A549 treated with Mapracorat at 1 μM for 4 hours (cell line): ENCODE results near the gene TAAR2. TPM values are rescaled to one million over a fixed set of nuclear protein-coding genes. Genes with fewer than 3 reads are reported as not detected.

ENCODE experiments used
- total RNA-seq: library from RNA; stranded (reverse); fragments of 200-300 nt; extraction: Qiagen RNA extraction; gene quantifications from 5 replicates; pipeline ENCODE4 v1.2.3, GENCODE V29; 2022

Gene TAAR2
- not detected in 5 replicates for total RNA-seq

DNA sequence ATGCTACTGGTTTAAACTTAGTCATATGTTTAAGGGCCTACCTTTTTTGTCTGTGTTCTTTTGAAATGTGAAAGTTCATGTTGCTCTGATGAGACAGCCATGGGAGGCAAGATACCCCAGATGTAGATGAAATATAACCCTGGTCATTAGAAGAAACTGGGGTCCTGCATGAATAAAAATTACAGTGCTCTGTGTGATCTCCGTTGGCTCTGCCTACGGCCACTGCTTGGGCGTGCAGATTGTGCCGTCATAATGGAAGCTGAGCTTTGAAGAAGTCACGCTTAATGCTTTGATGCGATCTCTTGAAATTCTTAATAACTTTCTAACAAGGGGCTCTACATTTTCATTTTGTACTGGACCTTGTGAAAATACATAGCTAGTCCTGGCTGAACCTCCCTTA is at the start of gene TAAR2:
Gene TAAR2, minus strand, starts transcription at position 101 of the 400 bp plus-strand sequence. Its CDS starts 0 bp downstream, at position 101.

GRCh38 chr6:132659082-132659481 is 35.0 kb upstream of the TAAR2 start, which contains the start of gene TAAR1:
TAAR1 (minus strand) TSS chr6:132659182; CDS start chr6:132646003, 13,179 bp downstream.

GRCh38 chr6:132589454-132589853 is 34.6 kb downstream of the TAAR2 start, which contains the start of gene TAAR5:
TAAR5 (minus strand) TSS chr6:132589741; CDS start chr6:132589686, 55 bp downstream.

DNA sequence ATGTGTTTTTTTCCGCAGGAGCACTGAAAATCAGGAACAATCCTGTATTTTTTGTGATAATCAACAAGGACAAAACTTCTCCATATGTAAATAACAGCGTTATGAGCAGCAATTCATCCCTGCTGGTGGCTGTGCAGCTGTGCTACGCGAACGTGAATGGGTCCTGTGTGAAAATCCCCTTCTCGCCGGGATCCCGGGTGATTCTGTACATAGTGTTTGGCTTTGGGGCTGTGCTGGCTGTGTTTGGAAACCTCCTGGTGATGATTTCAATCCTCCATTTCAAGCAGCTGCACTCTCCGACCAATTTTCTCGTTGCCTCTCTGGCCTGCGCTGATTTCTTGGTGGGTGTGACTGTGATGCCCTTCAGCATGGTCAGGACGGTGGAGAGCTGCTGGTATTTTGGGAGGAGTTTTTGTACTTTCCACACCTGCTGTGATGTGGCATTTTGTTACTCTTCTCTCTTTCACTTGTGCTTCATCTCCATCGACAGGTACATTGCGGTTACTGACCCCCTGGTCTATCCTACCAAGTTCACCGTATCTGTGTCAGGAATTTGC is 53.8 kb downstream of the TAAR2 start, which contains the start of gene TAAR6:
Gene TAAR6, plus strand, starts transcription at position 102 of the 557 bp plus-strand sequence. Its CDS starts 0 bp downstream, at position 102.

Other genes with a start within 250 kb of the TAAR2 start
- gene MOXD1, start 222.8 kb downstream of the TAAR2 start, total RNA-seq: 1.4 to 1.9 TPM (median 1.7 TPM) in 5 replicates
- 18.0 to 24.7 TPM (median 23.3 TPM) in 5 replicates for gene STX7, start 111.2 kb downstream of the TAAR2 start, total RNA-seq
- gene TAAR9, start 86.0 kb downstream of the TAAR2 start, total RNA-seq: not detected in 5 replicates
- not detected in 5 replicates for gene TAAR8, start 71.6 kb downstream of the TAAR2 start, total RNA-seq
- not detected in 5 replicates for gene TAAR6, start 54.0 kb downstream of the TAAR2 start, total RNA-seq
- not detected in 5 replicates for gene TAAR5, start 34.5 kb downstream of the TAAR2 start, total RNA-seq
- gene TAAR1, start 34.9 kb upstream of the TAAR2 start, total RNA-seq: not detected in 5 replicates
- 0.06 to 0.15 TPM (median 0.10 TPM) in 3 of 5 replicates, not detected in the others for gene VNN1, start 89.8 kb upstream of the TAAR2 start, total RNA-seq
- 0.22 TPM in 1 of 5 replicates, not detected in the others for gene VNN2, start 133.6 kb upstream of the TAAR2 start, total RNA-seq
- 4.5 to 5.1 TPM (median 5.0 TPM) in 5 replicates for gene SLC18B1, start 174.4 kb upstream of the TAAR2 start, total RNA-seq
- 1,824 to 2,014 TPM (median 1,903 TPM) in 5 replicates for gene RPS12, start 190.3 kb upstream of the TAAR2 start, total RNA-seq